K562 (cell line): ENCODE results near the gene RANBP3. TPM values are rescaled to one million over a fixed set of nuclear protein-coding genes. Genes with fewer than 3 reads are reported as not detected.

ENCODE experiments used
- ATAC-seq: fragments of 200-7000 bp; cut with Tn5 transposase; 3 replicates; pipeline ENCODE4 v1.9.1; 2020; ENCODE audit warnings: moderate library complexity
- BruUV-seq: library from RNA; stranded (reverse); fragments of 400-500 nt; replicated peaks from 2 replicates; lab custom pipeline; 2021; lab: Mats Ljungman, UMichigan
- CTCF ChIA-PET: fragments of 300-600 bp; formaldehyde crosslinking; extraction: SDS; loops from one replicate; lab custom pipeline; 2021; ENCODE audit warnings: low intra/inter-chr PET ratio; lab: Yijun Ruan, JAX
- POLR2A ChIA-PET: fragments of 300-600, 350-650 bp; sonication (Branson Sonifier 250); formaldehyde crosslinking; extraction: SDS; loops from one replicate; lab custom pipeline; 2021; ENCODE audit warnings: antibody characterized with exemption, inconsistent platforms; lab: Yijun Ruan, JAX
- DNase-seq, 4 experiments: peaks; one replicate each; pipeline versions ENCODE4 v3.0.0 to v3.0.0-alpha.2; 2011 to 2018; ENCODE audit warnings: low spot score in 3 of 4, mixed read lengths in 3 of 4; ENCODE audit errors: extremely low read depth in 1 of 4
- FAIRE-seq: peaks from 2 replicates; lab custom pipeline; 2011; peaks lifted over from hg19 to GRCh38; lab: Jason Lieb, UNC
- H2AFZ ChIP-seq: 2 replicates; pipeline ENCODE4 v1.6.0; 2011; ENCODE audit warnings: low read depth, low read length, control low read depth, inconsistent platforms
- H3K27ac ChIP-seq: fragments of 200-600 bp; 3 replicates; pipeline ENCODE4 v1.8.0; 2011; ENCODE audit warnings: low read depth, mild to moderate bottlenecking, control low read depth, inconsistent platforms, low read length, moderate library complexity, mixed read lengths; ENCODE audit errors: extremely low read depth
- H3K27me3 ChIP-seq, 2 experiments: fragments of 300-600 bp in 1 of 2; 2 replicates in 1 of 2; 3 replicates in 1 of 2; pipeline versions ENCODE4 v1.6.0 to v1.8.0; 2011; ENCODE audit warnings: inconsistent platforms in 2 of 2, low read length in 2 of 2, mild to moderate bottlenecking in 1 of 2, mixed read lengths in 1 of 2, moderate library complexity in 1 of 2; ENCODE audit not compliant: control insufficient read depth in 2 of 2, insufficient read depth in 2 of 2
- H3K36me3 ChIP-seq: fragments of 300-600 bp; 3 replicates; pipeline ENCODE4 v1.8.0; 2011; ENCODE audit warnings: mild to moderate bottlenecking, low read length, inconsistent platforms; ENCODE audit not compliant: control insufficient read depth, insufficient read depth
- H3K4me1 ChIP-seq, 2 experiments: fragments of 200-600 bp in 1 of 2; replicated peaks in 1 of 2; 2 replicates in 1 of 2; 3 replicates in 1 of 2; pipeline versions ENCODE4 v1.5.1 to v1.8.0; 2011; ENCODE audit warnings: inconsistent platforms in 2 of 2, low read length in 2 of 2, mild to moderate bottlenecking in 1 of 2, mixed read lengths in 1 of 2, moderate library complexity in 1 of 2; ENCODE audit not compliant: control insufficient read depth in 2 of 2, insufficient read depth in 2 of 2
- H3K4me2 ChIP-seq: 2 replicates; pipeline ENCODE4 v1.6.1; 2011; ENCODE audit warnings: low read length, control low read depth, inconsistent platforms, mixed read lengths; ENCODE audit not compliant: insufficient read depth
- H3K4me3 ChIP-seq: fragments of 200-600 bp; sonication (generic), shearing (Covaris generic); 2 replicates; pipeline ENCODE4 v1.5.1; 2016; ENCODE audit warnings: control low read depth, inconsistent platforms
- H3K79me2 ChIP-seq: fragments of 200-600 bp; 3 replicates; pipeline ENCODE4 v1.8.0; 2011; ENCODE audit warnings: low read length, inconsistent platforms; ENCODE audit not compliant: control insufficient read depth, insufficient read depth
- H3K9ac ChIP-seq, 2 experiments: 2 replicates each; pipeline versions ENCODE4 v1.6.0 to v1.6.1; 2011; ENCODE audit warnings: low read depth in 2 of 2, low read length in 2 of 2, control low read depth in 1 of 2, inconsistent platforms in 1 of 2, mild to moderate bottlenecking in 1 of 2, mixed read lengths in 1 of 2; ENCODE audit not compliant: insufficient read depth in 1 of 2
- H3K9me1 ChIP-seq: one replicate; pipeline ENCODE4 v1.6.0; 2011; ENCODE audit warnings: inconsistent platforms, mild to moderate bottlenecking, low read length, moderate library complexity; ENCODE audit not compliant: control insufficient read depth, insufficient read depth
- H3K9me3 ChIP-seq: replicated peaks from 2 replicates; pipeline ENCODE4 v1.5.1; 2011; ENCODE audit warnings: low read depth, low read length, inconsistent platforms; ENCODE audit not compliant: control insufficient read depth, insufficient read depth
- H4K20me1 ChIP-seq: replicated peaks from 2 replicates; pipeline ENCODE4 v1.6.1; 2011; ENCODE audit warnings: low read length, inconsistent platforms, mixed read lengths; ENCODE audit not compliant: control insufficient read depth, insufficient read depth
- HDAC6 ChIP-seq: IDR thresholded peaks from 2 replicates; pipeline ENCODE4 v1.6.1; 2012; ENCODE audit warnings: low read depth, mild to moderate bottlenecking, control low read depth, inconsistent platforms, low read length, moderate library complexity
- PHB ChIP-seq: fragments of 250-450 bp; sonication (Bioruptor Pico); IDR thresholded peaks from 2 replicates; pipeline ENCODE4 v1.5.0; 2021
- POLR2G ChIP-seq: fragments of 200-400 bp; formaldehyde crosslinking; IDR thresholded peaks from 2 replicates; pipeline ENCODE4 v1.6.1; 2017; ENCODE audit warnings: low read depth, mild to moderate bottlenecking, antibody characterized with exemption, low read length, moderate library complexity
- RBM22 ChIP-seq: fragments of 200-400 bp; formaldehyde crosslinking; IDR thresholded peaks from 2 replicates; pipeline ENCODE4 v1.6.1; 2018; ENCODE audit warnings: low read length, low read depth; ENCODE audit not compliant: poor library complexity, severe bottlenecking
- RNF2 ChIP-seq: sonication (generic); IDR thresholded peaks from 2 replicates; pipeline ENCODE4 v1.6.1; 2016
- TAF7 ChIP-seq: fragments of 450-650 bp; IDR thresholded peaks from 2 replicates; pipeline ENCODE4 v1.6.1; 2016; ENCODE audit warnings: missing genetic modification characterization, missing compliant biosample characterization
- WGBS: fragments of 100-300 bp; shearing (Covaris generic); methylation state at CpG from one replicate; pipeline ENCODE4 v1.1.6; 2016; ENCODE audit warnings: low coverage, mixed read lengths; ENCODE audit not compliant: insufficient coverage; ENCODE audit errors: missing lambda C conversion rate; 5-methylcytosine and 5-hydroxymethylcytosine counted together
- in situ Hi-C: fragments of 300-500 bp; cut with MboI; formaldehyde crosslinking; loops from 4 replicates; pipeline ENCODE4 v1.15.0; 2018; ENCODE audit warnings: inconsistent platforms, mixed read lengths
- intact Hi-C: fragments of 100-400 bp; cut with micrococcal nuclease; formaldehyde crosslinking; loops from 2 replicates; pipeline ENCODE4 v1.14.2; 2022
- polyA plus RNA-seq, 8 experiments: library from polyadenylated mRNA; depleted of rRNA in 4 of 8; stranded (reverse) in 5 of 8; unstranded in 3 of 8; fragments of >200 nt; fragmentation: Nextera tagmentation in 2 of 8; fragmentation: Illumina TruSeq in 1 of 8; extraction: Ambion mirVana in 2 of 8; extraction: Trizol in 1 of 8; gene quantifications; 2 replicates each; pipeline versions ENCODE4 v1.2.1 to v1.2.3, GENCODE V29; 2011 to 2014; ENCODE audit warnings: inconsistent platforms in 1 of 8, missing spikeins in 1 of 8
- total RNA-seq, 7 experiments: library from RNA; depleted of rRNA in 6 of 7; stranded (reverse); fragments of >200 nt in 6 of 7; fragmentation: Illumina TruSeq in 2 of 7; extraction: Trizol in 2 of 7; gene quantifications; 2 replicates each; pipeline versions ENCODE4 v1.2.1 to v1.2.3, GENCODE V29; 2011 to 2021; ENCODE audit warnings: low replicate concordance in 1 of 7
- TF ChIP-seq, protein P1 (sequence below): sonication (generic); IDR thresholded peaks from 2 replicates; pipeline ENCODE4 v1.6.1; 2016
- TF ChIP-seq, protein P2 (sequence below): sonication (generic); formaldehyde crosslinking; IDR thresholded peaks from 2 replicates; pipeline ENCODE4 v1.8.1; 2022; ENCODE audit warnings: missing genetic modification reagents
- TF ChIP-seq, protein P3 (sequence below): fragments of 200-800 bp; sonication (Bioruptor generic); IDR thresholded peaks from 2 replicates; pipeline ENCODE4 v1.6.1; 2017; ENCODE audit warnings: missing genetic modification characterization, missing compliant biosample characterization

RANBP3 gene
- total and polyA plus RNA-seq, 9 of the 15 experiments (the other 6 are each of a cell fraction or from before 2014, with no cell fraction given): 0.90 to 95.1 (median 63.2) TPM

DNA sequence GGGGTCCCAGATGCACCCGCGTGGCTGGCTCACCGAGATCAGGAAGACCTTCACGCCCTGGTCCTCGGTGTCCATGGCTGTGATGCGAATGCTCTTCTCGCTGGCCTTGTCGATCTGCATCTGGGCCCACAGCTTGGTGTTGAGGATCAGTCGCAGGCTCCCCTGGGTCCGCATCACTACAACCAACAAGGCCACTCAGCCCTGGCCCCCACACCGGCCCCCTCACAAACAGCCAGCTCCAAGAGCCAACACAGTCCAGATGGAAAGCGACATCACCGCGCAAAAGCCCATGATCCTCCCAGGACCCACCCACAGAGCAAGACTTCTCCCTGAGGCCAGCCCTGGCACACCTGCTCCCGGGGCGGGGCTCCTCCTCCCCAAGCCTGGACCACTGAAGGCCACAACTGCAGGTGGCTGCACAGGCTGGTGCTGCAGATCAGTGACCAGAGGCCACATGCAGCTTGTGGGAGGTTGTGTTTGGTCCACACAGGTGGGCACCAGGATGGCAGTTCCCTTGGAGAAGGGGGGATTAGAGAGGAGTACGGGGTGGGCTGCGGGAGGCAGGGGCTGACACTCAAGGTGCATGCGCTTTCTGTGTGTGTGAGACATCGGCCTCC, 59.4 kb downstream of the RANBP3 start:
- Histone ChIP-seq H4K20me1 (no peaks in the 10 kb centered on the region), H3K9ac (peak overlapping the region in 1 of 2 experiments; percentile 58; a peak in 1 of 4 replicates), H3K27ac (no peak overlapping the region), H3K79me2 (no peaks in the 10 kb centered on the region), H3K36me3 (peaks cover 79% of the 10 kb centered on the region; the same call in 1 of the 3 replicates), H3K27me3 (no peaks in the 10 kb centered on the region), H3K9me3 (no peaks in the 10 kb centered on the region), H3K4me3 (no peak overlapping the region), H2AFZ (no peak overlapping the region), H3K4me2 (no peak overlapping the region), H3K4me1 (peaks cover 0 to 15% of the 10 kb centered on the region in 2 experiments; a peak in 2 of 5 replicates), H3K9me1 (no peaks in the 10 kb centered on the region)
- ATAC-seq (no peak), DNase-seq (no peak), FAIRE-seq (no peak)
- BruUV-seq: no TSS peak
- TF ChIP-seq RNF2 (no peak), RBM22 (peak; percentile 59), PHB (CRISPR knock-in tag) (no peak)
- POLR2A ChIA-PET: interaction anchor here (1.2 kb wide), 1 partner anchor 15 kb away, joined by 3 read pairs; the partner anchor contains the start of gene NDUFA11
- 97% methylated on average over 18 of the region's 20 CpGs for WGBS
- CTCF ChIA-PET: no interaction called here
- intact Hi-C loops (no loop called here), in situ Hi-C loops (no loop called here)

DNA sequence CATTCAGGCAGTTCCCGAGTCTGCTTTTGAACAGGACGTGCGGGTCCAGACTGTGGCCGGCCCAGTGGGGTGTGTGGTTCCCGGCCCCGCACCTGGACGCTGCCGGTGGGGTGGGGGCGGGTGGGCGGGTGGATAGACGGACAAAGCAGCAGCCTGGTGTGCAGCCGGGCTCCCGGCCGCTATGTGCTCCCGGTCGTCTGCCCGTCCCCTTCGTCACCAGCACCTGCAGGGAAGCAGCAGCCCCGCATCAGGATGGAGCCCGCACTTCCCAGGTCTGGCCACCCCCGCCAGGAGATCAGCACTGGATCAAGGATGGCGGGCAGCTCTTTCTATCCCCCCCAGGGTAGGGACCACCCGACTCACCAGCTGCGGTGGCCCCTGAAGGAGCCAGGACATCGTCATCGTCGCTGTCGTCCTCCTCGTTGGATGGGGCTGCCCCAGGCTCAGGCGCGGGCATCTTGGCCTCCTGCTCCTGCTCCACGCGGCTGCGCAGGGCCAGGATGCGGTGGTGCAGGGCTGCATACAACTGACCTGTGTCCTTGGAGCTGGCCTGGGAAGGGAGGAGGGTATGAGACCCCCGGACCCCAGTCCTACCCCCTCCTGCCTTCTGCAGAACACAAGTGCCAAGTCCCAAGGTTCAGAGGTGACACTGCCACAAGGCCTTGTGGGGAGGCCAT, 60.4 kb downstream of the RANBP3 start:
- Histone ChIP-seq H3K4me3 (no peak overlapping the region), H3K4me1 (peaks cover 0 to 15% of the 10 kb centered on the region in 2 experiments; a peak in 2 of 5 replicates), H2AFZ (no peak overlapping the region), H3K9me1 (no peaks in the 10 kb centered on the region), H3K27ac (no peak overlapping the region), H3K4me2 (no peak overlapping the region), H3K9ac (peak overlapping the region in 1 of 2 experiments; percentile 4; a peak in 1 of 4 replicates), H4K20me1 (no peaks in the 10 kb centered on the region), H3K27me3 (no peaks in the 10 kb centered on the region), H3K9me3 (no peaks in the 10 kb centered on the region), H3K36me3 (peaks cover 72% of the 10 kb centered on the region; the same call in 1 of the 3 replicates), H3K79me2 (no peaks in the 10 kb centered on the region)
- in situ Hi-C loops: no loop called here
- FAIRE-seq (no peak), DNase-seq (no peak), ATAC-seq (no peak)
- POLR2A ChIA-PET: interaction anchor here (1.2 kb wide), 1 partner anchor 14 kb away, joined by 3 read pairs; the partner anchor contains the start of gene NDUFA11
- CTCF ChIA-PET: no interaction called here
- TF ChIP-seq HDAC6 (no peak), POLR2G (0 out of 2 replicates have a peak, but pooled peaks have one; percentile 39), TAF7 (tag) (no peak)
- TF ChIP-seq, protein P1, sequence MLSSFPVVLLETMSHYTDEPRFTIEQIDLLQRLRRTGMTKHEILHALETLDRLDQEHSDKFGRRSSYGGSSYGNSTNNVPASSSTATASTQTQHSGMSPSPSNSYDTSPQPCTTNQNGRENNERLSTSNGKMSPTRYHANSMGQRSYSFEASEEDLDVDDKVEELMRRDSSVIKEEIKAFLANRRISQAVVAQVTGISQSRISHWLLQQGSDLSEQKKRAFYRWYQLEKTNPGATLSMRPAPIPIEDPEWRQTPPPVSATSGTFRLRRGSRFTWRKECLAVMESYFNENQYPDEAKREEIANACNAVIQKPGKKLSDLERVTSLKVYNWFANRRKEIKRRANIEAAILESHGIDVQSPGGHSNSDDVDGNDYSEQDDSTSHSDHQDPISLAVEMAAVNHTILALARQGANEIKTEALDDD: no peak
- TF ChIP-seq, protein P2, sequence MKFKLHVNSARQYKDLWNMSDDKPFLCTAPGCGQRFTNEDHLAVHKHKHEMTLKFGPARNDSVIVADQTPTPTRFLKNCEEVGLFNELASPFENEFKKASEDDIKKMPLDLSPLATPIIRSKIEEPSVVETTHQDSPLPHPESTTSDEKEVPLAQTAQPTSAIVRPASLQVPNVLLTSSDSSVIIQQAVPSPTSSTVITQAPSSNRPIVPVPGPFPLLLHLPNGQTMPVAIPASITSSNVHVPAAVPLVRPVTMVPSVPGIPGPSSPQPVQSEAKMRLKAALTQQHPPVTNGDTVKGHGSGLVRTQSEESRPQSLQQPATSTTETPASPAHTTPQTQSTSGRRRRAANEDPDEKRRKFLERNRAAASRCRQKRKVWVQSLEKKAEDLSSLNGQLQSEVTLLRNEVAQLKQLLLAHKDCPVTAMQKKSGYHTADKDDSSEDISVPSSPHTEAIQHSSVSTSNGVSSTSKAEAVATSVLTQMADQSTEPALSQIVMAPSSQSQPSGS (CRISPR knock-in tag): no peak
- TF ChIP-seq, protein P3, sequence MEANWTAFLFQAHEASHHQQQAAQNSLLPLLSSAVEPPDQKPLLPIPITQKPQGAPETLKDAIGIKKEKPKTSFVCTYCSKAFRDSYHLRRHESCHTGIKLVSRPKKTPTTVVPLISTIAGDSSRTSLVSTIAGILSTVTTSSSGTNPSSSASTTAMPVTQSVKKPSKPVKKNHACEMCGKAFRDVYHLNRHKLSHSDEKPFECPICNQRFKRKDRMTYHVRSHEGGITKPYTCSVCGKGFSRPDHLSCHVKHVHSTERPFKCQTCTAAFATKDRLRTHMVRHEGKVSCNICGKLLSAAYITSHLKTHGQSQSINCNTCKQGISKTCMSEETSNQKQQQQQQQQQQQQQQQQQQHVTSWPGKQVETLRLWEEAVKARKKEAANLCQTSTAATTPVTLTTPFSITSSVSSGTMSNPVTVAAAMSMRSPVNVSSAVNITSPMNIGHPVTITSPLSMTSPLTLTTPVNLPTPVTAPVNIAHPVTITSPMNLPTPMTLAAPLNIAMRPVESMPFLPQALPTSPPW (CRISPR knock-in tag): no peak
- intact Hi-C loops: no loop called here
- BruUV-seq: no TSS peak
- 95% methylated on average over 16 of the region's 36 CpGs for WGBS
